Skin epidermis (tissue), 12 donors: ENCODE measurements around the gene SOX10.
A peak's percentile ranks its signal among the peaks of the same experiment; 100 is the strongest.
"Not testable (repeated sequence)": the region's sequence is repeated elsewhere in the genome, so short reads cannot be mapped to it uniquely, and the experiment has no call there.

Source experiments
- H3K27ac ChIP-seq, 21 experiments: fragments of 200-600 bp; sonication (generic) in 11 of 21; one replicate each; pipeline ENCODE4 v1.5.0; 2020; ENCODE audit warnings: mild to moderate bottlenecking in 3 of 21, inconsistent platforms in 2 of 21, moderate library complexity in 2 of 21
- H3K4me3 ChIP-seq, 7 experiments: fragments of 200-600 bp; sonication (generic) in 2 of 7; one replicate each; pipeline ENCODE4 v1.5.0; 2020; ENCODE audit warnings: inconsistent platforms in 2 of 7, mild to moderate bottlenecking in 2 of 7, moderate library complexity in 1 of 7

Gene SOX10

GRCh38 chr22:37990301-37990700, 5.9 kb upstream of the SOX10 start:
- H3K4me3 ChIP-seq, result no peak overlapping the region

GRCh38 chr22:37989146-37990045, 5.0 kb upstream of the SOX10 start:
- Histone ChIP-seq H3K27ac (peak overlapping the region in 1 of 21 experiments; percentile 44), H3K4me3 (no peak overlapping the region)

More at GRCh38 chr22:37990301-37990700, 5.9 kb upstream of the SOX10 start:
- peak overlapping the region in 1 of 21 experiments; percentile 13 for H3K27ac ChIP-seq

GRCh38 chr22:37986371-37986770, 2.0 kb upstream of the SOX10 start:
- H3K4me3 ChIP-seq, result no peak overlapping the region
- H3K27ac ChIP-seq, result peak overlapping the region in 2 of 21 experiments; percentile 19 to 73

GRCh38 chr22:37985751-37986281, 1.5 kb upstream of the SOX10 start:
- H3K27ac ChIP-seq, result peak overlapping the region in 3 of 21 experiments; percentile 19 to 73 (median 27)
- H3K4me3 ChIP-seq, result no peak overlapping the region

- H3K4me3 ChIP-seq, result no peak overlapping the region
- peak overlapping the region in 2 of 21 experiments; percentile 9 to 32 for H3K27ac ChIP-seq
Observed at GRCh38 chr22:37985050-37985585, 763 bp upstream of the SOX10 start.

GRCh38 chr22:37982938-37983859, 1.2 kb downstream of the SOX10 start:
- Histone ChIP-seq H3K4me3 (peak overlapping the region in 1 of 7 experiments; percentile 1), H3K27ac (peak overlapping the region in 7 of 21 experiments; percentile 26 to 78 (median 48))

- Histone ChIP-seq H3K4me3 (no peak overlapping the region), H3K27ac (peak overlapping the region in 5 of 21 experiments; percentile 13 to 78 (median 32))
Observed at GRCh38 chr22:37982151-37982785, 2.1 kb downstream of the SOX10 start.

- Histone ChIP-seq H3K27ac (peak overlapping the region in 5 of 21 experiments; percentile 13 to 78 (median 32)), H3K4me3 (no peak overlapping the region)
Observed at GRCh38 chr22:37981282-37982011, 2.9 kb downstream of the SOX10 start.

- Histone ChIP-seq H3K4me3 (no peak overlapping the region), H3K27ac (peak overlapping the region in 2 of 21 experiments; percentile 19 to 41)
Observed at GRCh38 chr22:37979782-37980181, 4.6 kb downstream of the SOX10 start.

- Histone ChIP-seq H3K27ac (no peak overlapping the region), H3K4me3 (no peak overlapping the region)
Observed at GRCh38 chr22:37976547-37976946, 7.8 kb downstream of the SOX10 start.

- H3K4me3 ChIP-seq, H3K27ac ChIP-seq: not testable (repeated sequence)
Observed at GRCh38 chr22:37976022-37976421, 8.3 kb downstream of the SOX10 start.

- Histone ChIP-seq H3K27ac (no peak overlapping the region), H3K4me3 (no peak overlapping the region)
Observed at GRCh38 chr22:37975153-37975552, 9.2 kb downstream of the SOX10 start.

- H3K4me3 ChIP-seq, result no peak overlapping the region
- no peak overlapping the region for H3K27ac ChIP-seq
Observed at GRCh38 chr22:37973271-37974170, 10.8 kb downstream of the SOX10 start.

GRCh38 chr22:37972527-37972926, 11.8 kb downstream of the SOX10 start:
- Histone ChIP-seq H3K27ac (no peak overlapping the region), H3K4me3 (no peak overlapping the region)

- H3K27ac ChIP-seq, result no peak overlapping the region
- H3K4me3 ChIP-seq, result no peak overlapping the region
Observed at GRCh38 chr22:37971475-37972434, 12.6 kb downstream of the SOX10 start.

GRCh38 chr22:37970864-37971263, 13.5 kb downstream of the SOX10 start:
- Histone ChIP-seq H3K4me3 (no peak overlapping the region), H3K27ac (no peak overlapping the region)
